Fibroblast of lung (primary cell): Measurements from ENCODE around the gene BCL2L13. TPM values are rescaled to one million over a fixed set of nuclear protein-coding genes. Genes with fewer than 3 reads are reported as not detected.

Source experiments
- DNase-seq, 2 donors: peaks; one replicate each; pipeline versions ENCODE4 v3.0.0 to v3.0.0-alpha.2; 2010; ENCODE audit warnings: low read depth in 2 of 2
- H2AFZ ChIP-seq: 2 replicates; pipeline ENCODE4 v1.5.1; 2012; ENCODE audit warnings: low read length, control low read depth, inconsistent platforms
- H3K27ac ChIP-seq: 2 replicates; pipeline ENCODE4 v1.5.1; 2011; ENCODE audit warnings: low read length, control low read depth; ENCODE audit not compliant: insufficient read depth
- H3K27me3 ChIP-seq: 2 replicates; pipeline ENCODE4 v1.5.1; 2011; ENCODE audit warnings: mild to moderate bottlenecking, low read length; ENCODE audit not compliant: control insufficient read depth, insufficient read depth
- H3K36me3 ChIP-seq: 2 replicates; pipeline ENCODE4 v1.5.1; 2011; ENCODE audit warnings: low read length; ENCODE audit not compliant: control insufficient read depth, insufficient read depth
- H3K4me1 ChIP-seq: 2 replicates; pipeline ENCODE4 v1.5.1; 2011; ENCODE audit warnings: low read length; ENCODE audit not compliant: control insufficient read depth, insufficient read depth; ENCODE audit errors: extremely low read depth
- H3K4me2 ChIP-seq: 2 replicates; pipeline ENCODE4 v1.5.1; 2011; ENCODE audit warnings: low read length, control low read depth; ENCODE audit not compliant: insufficient read depth; ENCODE audit errors: extremely low read depth
- H3K4me3 ChIP-seq, 4 experiments: fragments of 200-600 bp in 1 of 4; sonication (generic) in 1 of 4; replicated peaks in 1 of 4; 2 replicates each; pipeline ENCODE4 v1.5.1; 2011 to 2016; ENCODE audit warnings: low read length in 4 of 4, low read depth in 3 of 4, mild to moderate bottlenecking in 3 of 4, control low read depth in 2 of 4, inconsistent platforms in 1 of 4, mixed read lengths in 1 of 4; ENCODE audit not compliant: insufficient read depth in 1 of 4; ENCODE audit errors: control extremely low read depth in 1 of 4
- H3K79me2 ChIP-seq: 2 replicates; pipeline ENCODE4 v1.5.1; 2012; ENCODE audit warnings: mild to moderate bottlenecking, low read length, inconsistent platforms; ENCODE audit not compliant: control insufficient read depth, insufficient read depth
- H3K9ac ChIP-seq: 2 replicates; pipeline ENCODE4 v1.5.1; 2011; ENCODE audit warnings: mild to moderate bottlenecking, low read length, control low read depth; ENCODE audit not compliant: insufficient read depth
- H3K9me3 ChIP-seq: 2 replicates; pipeline ENCODE4 v1.5.1; 2012; ENCODE audit warnings: low read depth, low read length; ENCODE audit not compliant: control insufficient read depth, insufficient read depth
- H4K20me1 ChIP-seq: 2 replicates; pipeline ENCODE4 v1.5.1; 2011; ENCODE audit warnings: low read length; ENCODE audit not compliant: control insufficient read depth, insufficient read depth; ENCODE audit errors: extremely low read depth
- EZH2 ChIP-seq: IDR thresholded peaks from 2 replicates; pipeline ENCODE4 v1.5.1; 2012; ENCODE audit warnings: low read length, control low read depth, mild to moderate bottlenecking; ENCODE audit errors: missing control alignments
- polyA plus RNA-seq, 2 donors: library from polyadenylated mRNA; depleted of rRNA in 1 of 2; stranded (reverse) in 1 of 2; unstranded in 1 of 2; fragments of >200 nt; gene quantifications; 2 replicates each; pipeline ENCODE4 v1.2.1, GENCODE V29; 2011 to 2012; ENCODE audit warnings: missing spikeins in 1 of 2
- total RNA-seq: library from RNA; depleted of rRNA; stranded (reverse); fragments of >200 nt; gene quantifications from 2 replicates; pipeline ENCODE4 v1.2.1, GENCODE V29; 2014
- TF ChIP-seq, protein P1 (sequence below), 2 donors: IDR thresholded peaks in 1 of 2; conservative IDR thresholded peaks in 1 of 2; 1 replicate in 1 of 2; 2 replicates in 1 of 2; pipeline ENCODE4 v1.5.1; 2011 to 2012; ENCODE audit warnings: low read length in 2 of 2, control low read depth in 1 of 2, inconsistent platforms in 1 of 2, low read depth in 1 of 2, mild to moderate bottlenecking in 1 of 2

BCL2L13 gene
- total and polyA plus RNA-seq, 2 donors (not counting 1 experiment from before 2014, with no cell fraction given): 65.1 to 76.8 TPM

DNA sequence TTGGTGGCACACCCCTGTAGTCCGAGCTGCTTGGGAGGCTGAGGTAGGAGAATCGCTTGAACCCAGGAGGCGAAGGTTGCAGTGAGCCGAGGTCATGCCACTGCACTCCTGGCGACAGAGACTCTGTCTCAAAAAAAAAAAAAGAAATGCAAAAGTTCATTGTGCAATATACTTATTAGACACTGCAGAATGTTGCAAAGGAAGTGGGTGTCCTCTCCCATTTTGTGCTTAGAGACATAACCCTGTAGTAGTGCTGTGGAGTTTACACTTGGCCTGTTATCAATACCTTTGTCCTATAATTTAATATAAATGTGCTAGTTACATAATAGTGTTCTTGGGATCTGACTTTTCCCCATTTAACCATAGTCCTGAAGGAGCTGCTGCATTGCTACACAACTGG, 9.4 kb downstream of the BCL2L13 start:
- TF ChIP-seq, protein P1, sequence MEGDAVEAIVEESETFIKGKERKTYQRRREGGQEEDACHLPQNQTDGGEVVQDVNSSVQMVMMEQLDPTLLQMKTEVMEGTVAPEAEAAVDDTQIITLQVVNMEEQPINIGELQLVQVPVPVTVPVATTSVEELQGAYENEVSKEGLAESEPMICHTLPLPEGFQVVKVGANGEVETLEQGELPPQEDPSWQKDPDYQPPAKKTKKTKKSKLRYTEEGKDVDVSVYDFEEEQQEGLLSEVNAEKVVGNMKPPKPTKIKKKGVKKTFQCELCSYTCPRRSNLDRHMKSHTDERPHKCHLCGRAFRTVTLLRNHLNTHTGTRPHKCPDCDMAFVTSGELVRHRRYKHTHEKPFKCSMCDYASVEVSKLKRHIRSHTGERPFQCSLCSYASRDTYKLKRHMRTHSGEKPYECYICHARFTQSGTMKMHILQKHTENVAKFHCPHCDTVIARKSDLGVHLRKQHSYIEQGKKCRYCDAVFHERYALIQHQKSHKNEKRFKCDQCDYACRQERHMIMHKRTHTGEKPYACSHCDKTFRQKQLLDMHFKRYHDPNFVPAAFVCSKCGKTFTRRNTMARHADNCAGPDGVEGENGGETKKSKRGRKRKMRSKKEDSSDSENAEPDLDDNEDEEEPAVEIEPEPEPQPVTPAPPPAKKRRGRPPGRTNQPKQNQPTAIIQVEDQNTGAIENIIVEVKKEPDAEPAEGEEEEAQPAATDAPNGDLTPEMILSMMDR (conservative IDR thresholded peaks at IDR 0.05 in 1 of 2, IDR thresholded peaks at IDR 0.05 in 1 of 2; ENCODE audit: low read depth in 1 of 2, low read length in 2 of 2): no peak
- TF ChIP-seq EZH2: no peak
- Histone ChIP-seq H3K4me3 (no peak overlapping the region), H3K79me2 (peaks cover 4% of the 10 kb centered on the region), H3K27ac (no peak overlapping the region), H4K20me1 (no peaks in the 10 kb centered on the region), H3K36me3 (no peaks in the 10 kb centered on the region), H2AFZ (no peak overlapping the region), H3K9ac (no peak overlapping the region), H3K4me2 (no peak overlapping the region), H3K9me3 (no peaks in the 10 kb centered on the region), H3K4me1 (no peaks in the 10 kb centered on the region), H3K27me3 (no peaks in the 10 kb centered on the region)
- DNase-seq: no peak

DNA sequence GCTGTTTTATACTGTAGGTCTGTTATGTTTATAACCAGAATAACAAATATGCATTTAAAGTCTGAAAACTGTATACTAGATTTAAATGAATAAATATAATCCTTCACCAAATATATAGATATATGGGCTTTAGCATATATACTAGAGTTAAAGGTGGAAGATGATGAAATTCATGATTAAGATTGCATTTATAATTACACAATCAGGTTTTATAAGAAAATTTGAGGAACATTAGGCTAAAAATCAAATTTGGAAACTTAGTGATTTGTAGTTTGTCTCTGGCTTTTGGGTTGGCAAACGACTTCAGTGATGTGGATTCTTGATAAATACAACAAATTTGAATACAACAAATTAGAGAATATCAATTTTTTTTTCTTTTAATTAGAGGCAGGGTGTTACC, 10.0 kb downstream of the BCL2L13 start:
- TF ChIP-seq, protein P1 (conservative IDR thresholded peaks at IDR 0.05 in 1 of 2, IDR thresholded peaks at IDR 0.05 in 1 of 2; ENCODE audit: low read depth in 1 of 2, low read length in 2 of 2): no peak
- no peak for TF ChIP-seq EZH2
- peaks cover 3% of the 10 kb centered on the region for H3K79me2 ChIP-seq
- H3K27ac ChIP-seq: no peak overlapping the region
- H3K36me3 ChIP-seq: no peaks in the 10 kb centered on the region
- no peak overlapping the region for H3K9ac ChIP-seq
- H4K20me1 ChIP-seq: no peaks in the 10 kb centered on the region
- H3K4me1 ChIP-seq: no peaks in the 10 kb centered on the region
- H3K27me3 ChIP-seq: no peaks in the 10 kb centered on the region
- no peak overlapping the region for H2AFZ ChIP-seq
- H3K4me3 ChIP-seq: no peak overlapping the region
- no peaks in the 10 kb centered on the region for H3K9me3 ChIP-seq
- no peak for DNase-seq
- no peak overlapping the region for H3K4me2 ChIP-seq

DNA sequence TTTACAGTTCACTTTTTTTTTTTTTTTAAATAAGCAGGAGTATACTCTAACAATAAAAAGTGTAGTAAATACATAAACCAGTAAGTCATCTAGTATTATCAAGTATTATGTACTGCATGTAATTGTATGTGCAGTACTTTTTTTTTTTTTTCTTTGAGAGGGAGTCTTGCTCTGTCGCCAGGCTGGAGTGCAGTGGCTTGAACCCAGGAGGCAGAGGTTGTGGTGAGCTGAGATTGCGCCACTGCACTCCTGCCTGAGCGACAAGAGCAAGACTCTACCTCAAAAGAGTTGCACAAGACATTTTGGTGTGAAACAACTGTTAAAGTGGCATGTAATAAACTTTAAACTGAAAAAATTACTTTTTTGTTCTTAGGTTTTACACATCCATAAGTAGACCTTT, 16.7 kb downstream of the BCL2L13 start:
- Histone ChIP-seq H3K4me2 (no peak overlapping the region), H3K4me3 (no peak overlapping the region), H3K9ac (no peak overlapping the region), H3K27me3 (no peaks in the 10 kb centered on the region), H3K9me3 (no peaks in the 10 kb centered on the region), H2AFZ (no peak overlapping the region), H4K20me1 (no peaks in the 10 kb centered on the region), H3K4me1 (no peaks in the 10 kb centered on the region), H3K79me2 (no peaks in the 10 kb centered on the region), H3K36me3 (no peaks in the 10 kb centered on the region), H3K27ac (no peak overlapping the region)
- TF ChIP-seq, protein P1 (conservative IDR thresholded peaks at IDR 0.05 in 1 of 2, IDR thresholded peaks at IDR 0.05 in 1 of 2; ENCODE audit: low read depth in 1 of 2, low read length in 2 of 2): no peak
- TF ChIP-seq EZH2: no peak
- DNase-seq: no peak
